ENCODE results near the gene SMIM41. TPM values are rescaled to one million over a fixed set of nuclear protein-coding genes. Genes with fewer than 3 reads are reported as not detected.

Gene SMIM41
- polyA plus RNA-seq, 2 donors, result 0.18 to 0.22 TPM

DNA sequence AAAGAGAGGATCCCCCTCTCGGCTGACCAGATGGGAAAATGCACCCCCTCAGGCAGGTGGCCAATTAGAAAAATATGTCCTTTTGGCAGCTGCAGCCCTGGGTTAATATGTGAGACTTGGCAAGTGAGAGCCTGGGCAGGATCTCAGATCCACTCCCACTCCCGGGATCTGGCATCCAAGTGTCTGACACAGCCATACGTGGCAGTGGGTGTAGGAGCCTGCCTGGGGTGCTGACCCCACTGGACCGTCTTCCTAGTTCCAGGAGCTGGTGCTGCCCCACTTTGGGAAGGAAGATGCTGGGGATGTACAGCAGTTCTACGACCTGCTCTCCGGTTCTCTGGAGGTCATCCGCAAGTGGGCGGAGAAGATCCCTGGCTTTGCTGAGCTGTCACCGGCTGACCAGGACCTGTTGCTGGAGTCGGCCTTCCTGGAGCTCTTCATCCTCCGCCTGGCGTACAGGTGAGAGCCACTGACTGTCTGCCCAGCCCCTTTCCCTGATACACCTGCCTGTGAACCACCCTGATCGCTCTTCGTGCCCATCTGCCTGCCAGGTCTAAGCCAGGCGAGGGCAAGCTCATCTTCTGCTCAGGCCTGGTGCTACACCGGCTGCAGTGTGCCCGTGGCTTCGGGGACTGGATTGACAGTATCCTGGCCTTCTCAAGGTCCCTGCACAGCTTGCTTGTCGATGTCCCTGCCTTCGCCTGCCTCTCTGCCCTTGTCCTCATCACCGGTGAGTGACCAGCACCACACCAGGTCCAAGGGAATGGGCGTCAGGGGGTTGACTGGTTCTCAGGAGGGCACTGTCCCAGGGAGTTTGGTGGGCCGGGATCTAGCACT, 22.5 kb upstream of the SMIM41 start:
- peaks cover 0 to 3% of the 10 kb centered on the region in 2 donors for H3K4me1 ChIP-seq (ENCODE audit: control insufficient read depth in 2 of 2, insufficient read depth in 2 of 2, low read length in 1 of 2)
- WGBS, 2 donors, result 80 to 81% methylated on average over 23 of the region's 23 CpGs
- no peaks in the 10 kb centered on the region for H3K9me3 ChIP-seq (ENCODE audit: control insufficient read depth in 2 of 2, insufficient read depth in 1 of 2, low read depth in 1 of 2, low read length in 1 of 2)
- no peaks in the 10 kb centered on the region for H3K27me3 ChIP-seq (ENCODE audit: control insufficient read depth in 1 of 2, insufficient read depth in 2 of 2, low read length in 2 of 2)
- no peak overlapping the region for H3K4me3 ChIP-seq (ENCODE audit: low read depth in 1 of 2, low read length in 2 of 2)
- H3K27ac ChIP-seq (ENCODE audit: low read depth in 2 of 2, low read length in 1 of 2), result no peak overlapping the region
- peaks cover 0 to 9% of the 10 kb centered on the region in 2 donors for H3K36me3 ChIP-seq (ENCODE audit: control insufficient read depth in 2 of 2, insufficient read depth in 2 of 2, low read length in 1 of 2)

DNA sequence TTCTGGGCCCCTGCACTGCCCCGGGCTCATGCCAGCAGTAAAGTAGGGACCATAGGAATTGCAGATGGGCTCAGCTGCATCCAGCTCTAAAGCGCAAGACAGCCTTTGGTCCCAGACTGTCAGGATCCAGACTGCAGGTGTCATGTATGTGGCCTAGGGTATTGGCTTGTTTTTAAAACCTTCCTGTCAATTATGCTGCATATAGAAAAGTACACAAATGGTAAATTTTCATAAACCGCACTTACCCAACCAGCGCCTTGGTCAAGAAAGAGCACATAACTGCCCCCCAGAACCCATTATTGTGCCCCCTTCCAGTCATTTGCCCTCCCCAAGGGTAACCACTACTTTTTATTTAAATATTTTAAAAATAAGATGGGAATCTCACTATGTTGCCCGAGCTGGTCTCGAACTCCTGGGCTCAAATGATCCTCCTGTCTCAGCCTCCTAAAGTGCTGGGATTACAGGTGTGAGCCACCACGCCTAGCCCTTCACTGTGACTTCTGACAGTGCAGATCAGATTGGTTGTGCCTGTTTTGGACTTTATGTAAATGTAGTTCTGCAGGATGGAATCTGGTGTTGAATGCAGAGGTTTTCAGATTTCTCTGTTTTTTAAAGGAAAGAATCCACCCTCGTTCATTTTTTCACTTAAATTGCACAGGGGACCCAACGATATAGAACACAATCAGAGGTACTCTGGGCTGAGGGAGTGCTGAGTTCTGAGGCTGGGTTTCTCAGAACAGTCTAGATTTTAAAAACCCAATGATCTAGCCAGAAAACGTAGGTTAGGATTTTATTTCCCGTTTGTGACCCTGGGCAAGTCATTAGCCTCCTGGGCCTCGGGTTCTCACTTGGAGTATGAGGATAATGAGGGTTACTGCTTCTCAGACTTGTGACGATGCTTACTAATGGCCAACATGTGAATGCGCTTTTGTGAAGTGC, 21.6 kb upstream of the SMIM41 start:
- Histone ChIP-seq H3K9me3 (ENCODE audit: control insufficient read depth in 2 of 2, insufficient read depth in 1 of 2, low read depth in 1 of 2, low read length in 1 of 2) (no peaks in the 10 kb centered on the region), H3K4me3 (ENCODE audit: low read depth in 1 of 2, low read length in 2 of 2) (no peak overlapping the region), H3K27ac (ENCODE audit: low read depth in 2 of 2, low read length in 1 of 2) (no peak overlapping the region), H3K4me1 (ENCODE audit: control insufficient read depth in 2 of 2, insufficient read depth in 2 of 2, low read length in 1 of 2) (no peaks in the 10 kb centered on the region), H3K27me3 (ENCODE audit: control insufficient read depth in 1 of 2, insufficient read depth in 2 of 2, low read length in 2 of 2) (no peaks in the 10 kb centered on the region), H3K36me3 (ENCODE audit: control insufficient read depth in 2 of 2, insufficient read depth in 2 of 2, low read length in 1 of 2) (peaks cover 0 to 9% of the 10 kb centered on the region in 2 donors)
- WGBS, 2 donors, result 88 to 90% methylated on average over 14 of the region's 14 CpGs

DNA sequence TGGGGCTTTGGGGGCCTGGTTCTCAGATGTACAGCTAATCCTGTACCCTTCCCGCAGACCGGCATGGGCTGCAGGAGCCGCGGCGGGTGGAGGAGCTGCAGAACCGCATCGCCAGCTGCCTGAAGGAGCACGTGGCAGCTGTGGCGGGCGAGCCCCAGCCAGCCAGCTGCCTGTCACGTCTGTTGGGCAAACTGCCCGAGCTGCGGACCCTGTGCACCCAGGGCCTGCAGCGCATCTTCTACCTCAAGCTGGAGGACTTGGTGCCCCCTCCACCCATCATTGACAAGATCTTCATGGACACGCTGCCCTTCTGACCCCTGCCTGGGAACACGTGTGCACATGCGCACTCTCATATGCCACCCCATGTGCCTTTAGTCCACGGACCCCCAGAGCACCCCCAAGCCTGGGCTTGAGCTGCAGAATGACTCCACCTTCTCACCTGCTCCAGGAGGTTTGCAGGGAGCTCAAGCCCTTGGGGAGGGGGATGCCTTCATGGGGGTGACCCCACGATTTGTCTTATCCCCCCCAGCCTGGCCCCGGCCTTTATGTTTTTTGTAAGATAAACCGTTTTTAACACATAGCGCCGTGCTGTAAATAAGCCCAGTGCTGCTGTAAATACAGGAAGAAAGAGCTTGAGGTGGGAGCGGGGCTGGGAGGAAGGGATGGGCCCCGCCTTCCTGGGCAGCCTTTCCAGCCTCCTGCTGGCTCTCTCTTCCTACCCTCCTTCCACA, 20.7 kb upstream of the SMIM41 start:
- Histone ChIP-seq H3K36me3 (ENCODE audit: control insufficient read depth in 2 of 2, insufficient read depth in 2 of 2, low read length in 1 of 2) (peaks cover 0 to 9% of the 10 kb centered on the region in 2 donors), H3K9me3 (ENCODE audit: control insufficient read depth in 2 of 2, insufficient read depth in 1 of 2, low read depth in 1 of 2, low read length in 1 of 2) (no peaks in the 10 kb centered on the region), H3K27ac (ENCODE audit: low read depth in 2 of 2, low read length in 1 of 2) (no peak overlapping the region), H3K4me1 (ENCODE audit: control insufficient read depth in 2 of 2, insufficient read depth in 2 of 2, low read length in 1 of 2) (no peaks in the 10 kb centered on the region), H3K4me3 (ENCODE audit: low read depth in 1 of 2, low read length in 2 of 2) (no peak overlapping the region), H3K27me3 (ENCODE audit: control insufficient read depth in 1 of 2, insufficient read depth in 2 of 2, low read length in 2 of 2) (no peaks in the 10 kb centered on the region)
- WGBS, 2 donors, result 71 to 80% methylated on average over 16 to 25 of the region's 25 CpGs

DNA sequence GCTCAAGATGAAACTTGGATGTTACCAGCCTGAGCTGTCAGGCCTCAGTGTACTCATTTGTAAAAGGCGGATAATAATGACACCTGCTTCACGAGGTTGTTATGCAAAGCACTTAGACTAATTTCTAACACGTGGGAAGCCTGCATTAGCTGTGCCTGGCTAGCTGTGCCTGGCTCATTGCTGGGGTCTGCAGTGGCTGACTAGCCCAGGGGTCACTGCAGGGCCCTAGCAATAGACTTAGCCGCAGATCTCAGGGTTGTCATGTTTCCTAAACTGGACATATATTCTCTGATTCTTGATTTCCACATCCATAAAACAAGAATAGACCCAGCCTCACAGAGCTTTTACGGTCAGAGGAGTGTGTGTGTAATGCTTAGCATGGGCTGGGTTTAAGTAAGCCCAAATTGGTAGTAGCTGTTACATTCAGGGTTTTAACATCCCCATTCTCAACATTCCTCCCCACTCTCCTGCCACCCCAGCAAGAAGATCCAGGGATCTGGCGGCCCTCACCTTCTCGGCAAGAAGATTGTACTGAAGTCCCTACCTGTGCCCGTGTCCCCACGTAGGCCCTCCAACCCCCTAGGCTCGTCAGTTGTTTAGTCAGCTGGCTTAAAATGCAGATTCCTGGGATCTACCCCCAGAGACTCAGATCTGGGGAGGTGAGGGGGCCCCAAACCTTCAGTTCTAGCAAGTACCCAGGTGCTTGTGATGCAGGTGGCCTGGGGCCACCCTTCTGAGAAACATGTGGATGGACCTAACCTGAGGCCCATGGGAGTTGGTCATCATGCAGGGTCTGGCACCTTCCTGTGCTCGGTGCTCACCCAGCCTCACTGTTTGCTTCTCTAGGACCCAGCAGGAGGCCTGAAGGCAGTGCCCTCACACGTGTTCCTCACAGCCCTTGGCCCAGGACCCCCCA, 19.7 kb upstream of the SMIM41 start:
- no peaks in the 10 kb centered on the region for H3K9me3 ChIP-seq (ENCODE audit: control insufficient read depth in 2 of 2, insufficient read depth in 1 of 2, low read depth in 1 of 2, low read length in 1 of 2)
- no peak overlapping the region for H3K27ac ChIP-seq (ENCODE audit: low read depth in 2 of 2, low read length in 1 of 2)
- H3K4me1 ChIP-seq (ENCODE audit: control insufficient read depth in 2 of 2, insufficient read depth in 2 of 2, low read length in 1 of 2), result peaks cover 0 to 3% of the 10 kb centered on the region in 2 donors
- peaks cover 0 to 9% of the 10 kb centered on the region in 2 donors for H3K36me3 ChIP-seq (ENCODE audit: control insufficient read depth in 2 of 2, insufficient read depth in 2 of 2, low read length in 1 of 2)
- H3K27me3 ChIP-seq (ENCODE audit: control insufficient read depth in 1 of 2, insufficient read depth in 2 of 2, low read length in 2 of 2), result no peaks in the 10 kb centered on the region
- 73 to 78% methylated on average over 12 of the region's 12 CpGs for WGBS, 2 donors
- no peak overlapping the region for H3K4me3 ChIP-seq (ENCODE audit: low read depth in 1 of 2, low read length in 2 of 2)

DNA sequence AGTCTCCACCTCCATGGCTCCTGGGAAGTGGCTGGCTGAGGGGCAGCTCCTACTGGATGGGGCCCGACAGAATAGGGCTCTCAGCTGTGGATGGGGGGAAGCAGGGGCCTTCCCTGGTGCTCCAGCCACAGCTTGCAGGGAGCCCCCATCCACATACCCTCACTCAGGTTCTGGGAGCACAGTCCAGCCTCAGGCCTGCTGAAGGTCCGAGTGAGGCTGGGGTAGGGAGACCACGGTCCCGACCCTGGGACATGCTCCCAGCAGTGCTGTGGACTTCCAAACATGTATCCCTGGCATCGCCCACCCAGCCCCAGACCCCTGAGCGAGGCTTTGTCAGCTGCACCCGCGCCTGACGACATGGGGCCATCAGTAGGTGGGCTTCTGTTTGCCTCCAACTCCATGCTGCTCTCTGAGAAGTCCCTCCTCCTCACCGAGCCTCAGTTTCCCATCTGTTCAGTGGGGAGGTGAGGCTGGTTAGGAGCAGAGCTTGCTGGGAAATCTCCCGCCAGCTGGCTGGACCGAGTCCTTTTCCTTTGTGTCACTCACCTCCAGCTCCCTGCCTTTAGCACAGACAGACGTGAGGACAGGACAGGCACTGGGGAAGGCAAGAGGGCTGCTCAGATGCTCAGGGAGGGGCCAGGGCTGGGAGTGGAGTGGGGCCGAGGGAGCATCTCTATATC, 18.9 kb upstream of the SMIM41 start:
- H3K4me1 ChIP-seq (ENCODE audit: control insufficient read depth in 2 of 2, insufficient read depth in 2 of 2, low read length in 1 of 2), result peaks cover 0 to 3% of the 10 kb centered on the region in 2 donors
- no peaks in the 10 kb centered on the region for H3K9me3 ChIP-seq (ENCODE audit: control insufficient read depth in 2 of 2, insufficient read depth in 1 of 2, low read depth in 1 of 2, low read length in 1 of 2)
- H3K36me3 ChIP-seq (ENCODE audit: control insufficient read depth in 2 of 2, insufficient read depth in 2 of 2, low read length in 1 of 2), result peaks cover 0 to 9% of the 10 kb centered on the region in 2 donors
- no peak overlapping the region for H3K27ac ChIP-seq (ENCODE audit: low read depth in 2 of 2, low read length in 1 of 2)
- H3K27me3 ChIP-seq (ENCODE audit: control insufficient read depth in 1 of 2, insufficient read depth in 2 of 2, low read length in 2 of 2), result no peaks in the 10 kb centered on the region
- H3K4me3 ChIP-seq (ENCODE audit: low read depth in 1 of 2, low read length in 2 of 2), result no peak overlapping the region
- WGBS, 2 donors, result 77 to 82% methylated on average over 14 of the region's 14 CpGs

DNA sequence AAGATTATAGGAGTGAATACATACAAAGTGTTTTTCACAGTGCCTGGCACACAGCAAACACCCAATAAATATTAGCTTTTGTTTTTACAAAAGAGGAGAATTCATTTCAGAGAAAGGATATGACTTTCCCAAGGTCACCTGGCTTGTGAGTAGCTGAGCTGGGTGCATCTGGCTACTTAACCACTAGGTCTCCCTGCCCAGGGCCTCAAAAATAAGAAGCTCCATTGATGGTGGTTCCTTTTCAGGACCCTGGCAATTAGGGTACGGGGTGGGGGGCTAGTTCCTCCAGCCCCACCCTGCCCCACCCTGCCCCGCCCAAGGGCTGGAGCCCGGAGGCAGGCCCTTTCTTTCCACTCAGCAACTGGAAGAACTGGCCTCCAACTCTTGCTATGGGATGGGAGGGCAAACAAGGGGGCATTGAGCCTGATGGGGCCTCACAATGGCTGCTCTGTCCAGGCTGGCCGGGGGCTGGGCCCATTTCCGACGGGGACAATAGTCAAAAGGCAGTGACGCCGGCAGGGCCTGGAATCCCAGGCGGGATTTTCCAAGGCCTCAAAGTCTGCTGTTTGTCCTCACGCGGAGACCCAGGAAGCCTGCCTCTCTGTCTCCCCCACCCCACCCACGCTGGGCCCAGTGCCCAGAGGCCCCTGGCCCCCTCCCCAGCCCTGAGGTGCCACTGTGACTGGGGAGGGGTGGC, 17.9 kb upstream of the SMIM41 start:
- H3K4me1 ChIP-seq (ENCODE audit: control insufficient read depth in 2 of 2, insufficient read depth in 2 of 2, low read length in 1 of 2), result peaks cover 0 to 3% of the 10 kb centered on the region in 2 donors
- no peak overlapping the region for H3K27ac ChIP-seq (ENCODE audit: low read depth in 2 of 2, low read length in 1 of 2)
- H3K27me3 ChIP-seq (ENCODE audit: control insufficient read depth in 1 of 2, insufficient read depth in 2 of 2, low read length in 2 of 2), result no peaks in the 10 kb centered on the region
- H3K4me3 ChIP-seq (ENCODE audit: low read depth in 1 of 2, low read length in 2 of 2), result no peak overlapping the region
- peaks cover 0 to 7% of the 10 kb centered on the region in 2 donors for H3K36me3 ChIP-seq (ENCODE audit: control insufficient read depth in 2 of 2, insufficient read depth in 2 of 2, low read length in 1 of 2)
- H3K9me3 ChIP-seq (ENCODE audit: control insufficient read depth in 2 of 2, insufficient read depth in 1 of 2, low read depth in 1 of 2, low read length in 1 of 2), result no peaks in the 10 kb centered on the region
- 62 to 66% methylated on average over 12 of the region's 12 CpGs for WGBS, 2 donors

DNA sequence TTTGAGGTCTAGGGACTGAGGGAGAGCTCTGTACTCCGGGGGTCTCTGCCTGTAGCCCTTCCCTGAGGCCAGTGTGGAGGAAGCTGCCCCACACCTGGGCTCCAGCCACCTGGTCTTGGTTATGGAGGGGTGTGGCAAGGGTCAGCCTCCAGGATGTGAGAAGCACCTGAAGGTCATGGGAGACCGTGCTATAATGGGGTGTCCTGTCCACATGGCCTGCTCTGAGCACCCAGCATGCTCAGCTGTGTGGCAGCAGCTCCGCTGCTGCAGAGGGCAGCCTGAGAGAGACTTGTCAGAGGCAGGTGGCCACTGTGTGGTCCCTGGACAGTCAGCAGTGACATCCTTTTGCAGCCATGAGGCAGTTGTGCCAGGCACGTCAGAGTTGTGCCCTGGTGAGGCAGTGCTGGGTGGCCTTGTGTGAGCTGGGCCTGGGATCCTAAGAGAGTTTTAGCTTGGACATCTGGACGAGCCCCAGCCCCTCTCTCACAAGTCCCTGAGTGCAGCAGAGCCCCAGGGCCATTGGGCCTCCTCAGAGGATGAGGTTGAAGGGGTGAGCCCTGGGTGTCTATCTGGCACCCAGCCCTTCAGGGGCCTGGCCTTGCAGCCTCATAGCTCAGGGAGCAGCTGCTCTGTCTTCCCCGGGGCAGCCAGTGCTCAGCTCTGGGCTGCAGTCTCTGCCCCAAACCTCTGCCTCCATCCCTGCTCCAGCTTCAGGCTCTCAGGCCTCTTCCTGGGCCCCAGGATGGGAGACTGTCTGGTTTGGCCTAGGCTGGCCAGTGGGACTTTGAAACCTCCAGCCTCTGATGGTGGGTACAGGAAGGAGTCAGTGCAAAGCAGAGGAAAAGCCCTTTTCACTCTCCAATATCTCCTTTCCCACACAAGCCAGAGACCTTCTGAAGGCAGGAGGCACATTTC, 17.1 kb upstream of the SMIM41 start:
- H3K4me1 ChIP-seq (ENCODE audit: control insufficient read depth in 2 of 2, insufficient read depth in 2 of 2, low read length in 1 of 2), result peaks cover 0 to 3% of the 10 kb centered on the region in 2 donors
- no peaks in the 10 kb centered on the region for H3K9me3 ChIP-seq (ENCODE audit: control insufficient read depth in 2 of 2, insufficient read depth in 1 of 2, low read depth in 1 of 2, low read length in 1 of 2)
- no peaks in the 10 kb centered on the region for H3K27me3 ChIP-seq (ENCODE audit: control insufficient read depth in 1 of 2, insufficient read depth in 2 of 2, low read length in 2 of 2)
- peaks cover 0 to 4% of the 10 kb centered on the region in 2 donors for H3K36me3 ChIP-seq (ENCODE audit: control insufficient read depth in 2 of 2, insufficient read depth in 2 of 2, low read length in 1 of 2)
- WGBS, 2 donors, result 73 to 78% methylated on average over 6 of the region's 6 CpGs
- no peak overlapping the region for H3K4me3 ChIP-seq (ENCODE audit: low read depth in 1 of 2, low read length in 2 of 2)
- no peak overlapping the region for H3K27ac ChIP-seq (ENCODE audit: low read depth in 2 of 2, low read length in 1 of 2)
